GM18526 (cell line): ENCODE measurements around the gene SOCS7.

Source experiments
- POLR2A ChIP-seq: IDR thresholded peaks from 3 replicates; pipeline ENCODE4 v1.6.1; 2011; ENCODE audit not compliant: insufficient read length; ENCODE audit errors: extremely low read depth

SOCS7 gene

GRCh38 chr17:38345743-38346142, 5.9 kb upstream of the SOCS7 start:
- no peak for TF ChIP-seq POLR2A

GRCh38 chr17:38349097-38349730, 2.4 kb upstream of the SOCS7 start:
- no peak for TF ChIP-seq POLR2A

GRCh38 chr17:38350035-38350434, 1.6 kb upstream of the SOCS7 start:
- TF ChIP-seq POLR2A: no peak

GRCh38 chr17:38352245-38353085, 821 bp downstream of the SOCS7 start:
- no peak for TF ChIP-seq POLR2A

- TF ChIP-seq POLR2A: no peak
Observed at GRCh38 chr17:38353086-38353604, 1.5 kb downstream of the SOCS7 start.

- TF ChIP-seq POLR2A: no peak
Observed at GRCh38 chr17:38353668-38354067, 2.0 kb downstream of the SOCS7 start.

GRCh38 chr17:38354466-38354865, 2.8 kb downstream of the SOCS7 start:
- TF ChIP-seq POLR2A: no peak

- TF ChIP-seq POLR2A: no peak
Observed at GRCh38 chr17:38355251-38355650, 3.6 kb downstream of the SOCS7 start.

- no peak for TF ChIP-seq POLR2A
Observed at GRCh38 chr17:38357486-38358123, 6.0 kb downstream of the SOCS7 start.

GRCh38 chr17:38358586-38359513, 7.2 kb downstream of the SOCS7 start:
- TF ChIP-seq POLR2A: no peak

- TF ChIP-seq POLR2A: no peak
Observed at GRCh38 chr17:38361694-38362465, 10.2 kb downstream of the SOCS7 start.

- no peak for TF ChIP-seq POLR2A
Observed at GRCh38 chr17:38363016-38363415, 11.4 kb downstream of the SOCS7 start.

- TF ChIP-seq POLR2A: no peak
Observed at GRCh38 chr17:38364741-38365140, 13.1 kb downstream of the SOCS7 start.
